ENCODE measurements around the gene RBM12.
"Not testable (repeated sequence)": the region's sequence is repeated elsewhere in the genome, so short reads cannot be mapped to it uniquely, and the experiment has no call there.

The RBM12 gene

GRCh38 chr20:35664466-35665206, at the start of gene RBM12, which contains the start of gene CPNE1:
RBM12 (minus strand) TSS chr20:35664900; CDS start chr20:35655322, 9,578 bp downstream.
CPNE1 (minus strand) TSS chr20:35664900; CDS start chr20:35632923, 31,977 bp downstream.
- peak; percentile 82 for DNase-seq (ENCODE audit: low read depth)
- no peak for TF ChIP-seq CTCF (IDR thresholded peaks at IDR 0.05; ENCODE audit: low read depth, low read length, missing control alignments)

GRCh38 chr20:35714127-35714526, 49.4 kb upstream of the RBM12 start:
- H3K4me3 ChIP-seq (ENCODE audit: low read depth, low read length): no peak overlapping the region
- TF ChIP-seq CTCF (IDR thresholded peaks at IDR 0.05; ENCODE audit: low read depth, low read length, missing control alignments): no peak
- in situ Hi-C loops (cut with HindIII; ENCODE audit: low sequenced_read_pairs): no loop called here
- no peak for DNase-seq (ENCODE audit: low read depth)

More at GRCh38 chr20:35664466-35665206, at the start of gene RBM12, which contains the start of gene CPNE1:
- in situ Hi-C loops (cut with HindIII; ENCODE audit: low sequenced_read_pairs): no loop called here
- peak within 1 kb of the TSS; percentile 91 for H3K4me3 ChIP-seq (ENCODE audit: low read depth, low read length)

GRCh38 chr20:35713120-35713519, 48.4 kb upstream of the RBM12 start:
- H3K4me3 ChIP-seq (ENCODE audit: low read depth, low read length); DNase-seq (ENCODE audit: low read depth); in situ Hi-C loops (cut with HindIII; ENCODE audit: low sequenced_read_pairs): not testable (repeated sequence)

GRCh38 chr20:35711588-35712209, 47.0 kb upstream of the RBM12 start:
- DNase-seq (ENCODE audit: low read depth): no peak
- H3K4me3 ChIP-seq (ENCODE audit: low read depth, low read length): no peak overlapping the region
- no peak for TF ChIP-seq CTCF (IDR thresholded peaks at IDR 0.05; ENCODE audit: low read depth, low read length, missing control alignments)
- in situ Hi-C loops (cut with HindIII; ENCODE audit: low sequenced_read_pairs): no loop called here

- in situ Hi-C loops (cut with HindIII; ENCODE audit: low sequenced_read_pairs): no loop called here
- DNase-seq (ENCODE audit: low read depth): no peak
- no peak overlapping the region for H3K4me3 ChIP-seq (ENCODE audit: low read depth, low read length)
- no peak for TF ChIP-seq CTCF (IDR thresholded peaks at IDR 0.05; ENCODE audit: low read depth, low read length, missing control alignments)
These were observed 46.3 kb upstream of the RBM12 start for GRCh38 chr20:35710884-35711587.

- TF ChIP-seq CTCF (IDR thresholded peaks at IDR 0.05; ENCODE audit: low read depth, low read length, missing control alignments): no peak
- in situ Hi-C loops (cut with HindIII; ENCODE audit: low sequenced_read_pairs): no loop called here
- no peak for DNase-seq (ENCODE audit: low read depth)
- no peak overlapping the region for H3K4me3 ChIP-seq (ENCODE audit: low read depth, low read length)
These were observed 45.3 kb upstream of the RBM12 start for GRCh38 chr20:35710039-35710438.

Data from astrocyte of the cerebellum (primary cell).